ENCODE data around the gene UST.

DNA sequence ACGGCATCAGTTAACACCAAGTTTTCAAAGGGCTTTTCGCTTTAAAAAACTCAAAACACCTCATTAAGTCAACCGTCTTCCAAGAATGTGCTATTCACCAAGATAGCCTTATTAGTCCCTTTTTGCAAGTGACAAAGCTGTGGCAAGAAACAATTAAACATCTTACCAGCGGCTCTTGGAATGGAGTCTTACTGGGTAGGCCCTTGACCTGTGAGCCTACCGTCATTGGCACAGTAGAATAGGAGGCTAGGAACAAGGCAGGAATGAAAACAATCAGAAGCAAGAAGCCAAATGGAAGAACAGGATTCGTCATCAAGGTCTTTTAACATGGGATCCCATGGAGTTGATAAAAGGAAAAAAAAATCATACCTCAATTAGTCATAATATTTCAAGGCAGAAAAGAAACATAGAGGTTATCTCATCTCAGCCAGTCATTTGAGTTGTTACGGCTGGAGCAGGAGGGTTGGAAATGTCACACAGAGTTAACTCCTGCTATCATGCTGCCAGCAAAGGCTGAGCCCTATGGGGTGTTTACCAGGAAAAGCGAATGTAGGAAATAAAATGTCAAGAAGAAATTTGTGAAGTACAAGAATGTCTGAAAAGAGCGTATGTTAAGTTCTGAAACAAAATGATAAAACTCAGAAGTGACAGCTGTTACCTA lies 236.4 kb downstream of the UST start:
- no peak for TF ChIP-seq POLR2A (IDR thresholded peaks at IDR 0.05)
- TF ChIP-seq, protein P1, sequence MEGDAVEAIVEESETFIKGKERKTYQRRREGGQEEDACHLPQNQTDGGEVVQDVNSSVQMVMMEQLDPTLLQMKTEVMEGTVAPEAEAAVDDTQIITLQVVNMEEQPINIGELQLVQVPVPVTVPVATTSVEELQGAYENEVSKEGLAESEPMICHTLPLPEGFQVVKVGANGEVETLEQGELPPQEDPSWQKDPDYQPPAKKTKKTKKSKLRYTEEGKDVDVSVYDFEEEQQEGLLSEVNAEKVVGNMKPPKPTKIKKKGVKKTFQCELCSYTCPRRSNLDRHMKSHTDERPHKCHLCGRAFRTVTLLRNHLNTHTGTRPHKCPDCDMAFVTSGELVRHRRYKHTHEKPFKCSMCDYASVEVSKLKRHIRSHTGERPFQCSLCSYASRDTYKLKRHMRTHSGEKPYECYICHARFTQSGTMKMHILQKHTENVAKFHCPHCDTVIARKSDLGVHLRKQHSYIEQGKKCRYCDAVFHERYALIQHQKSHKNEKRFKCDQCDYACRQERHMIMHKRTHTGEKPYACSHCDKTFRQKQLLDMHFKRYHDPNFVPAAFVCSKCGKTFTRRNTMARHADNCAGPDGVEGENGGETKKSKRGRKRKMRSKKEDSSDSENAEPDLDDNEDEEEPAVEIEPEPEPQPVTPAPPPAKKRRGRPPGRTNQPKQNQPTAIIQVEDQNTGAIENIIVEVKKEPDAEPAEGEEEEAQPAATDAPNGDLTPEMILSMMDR (IDR thresholded peaks at IDR 0.05 in 4 of 5, conservative IDR thresholded peaks at IDR 0.05 in 1 of 5), result no peak

Data from gastrocnemius medialis (tissue), 4 donors.